ENCODE results near the gene NOCT.
"Not testable (repeated sequence)": the region's sequence is repeated elsewhere in the genome, so short reads cannot be mapped to it uniquely, and the experiment has no call there.

NOCT gene

DNA sequence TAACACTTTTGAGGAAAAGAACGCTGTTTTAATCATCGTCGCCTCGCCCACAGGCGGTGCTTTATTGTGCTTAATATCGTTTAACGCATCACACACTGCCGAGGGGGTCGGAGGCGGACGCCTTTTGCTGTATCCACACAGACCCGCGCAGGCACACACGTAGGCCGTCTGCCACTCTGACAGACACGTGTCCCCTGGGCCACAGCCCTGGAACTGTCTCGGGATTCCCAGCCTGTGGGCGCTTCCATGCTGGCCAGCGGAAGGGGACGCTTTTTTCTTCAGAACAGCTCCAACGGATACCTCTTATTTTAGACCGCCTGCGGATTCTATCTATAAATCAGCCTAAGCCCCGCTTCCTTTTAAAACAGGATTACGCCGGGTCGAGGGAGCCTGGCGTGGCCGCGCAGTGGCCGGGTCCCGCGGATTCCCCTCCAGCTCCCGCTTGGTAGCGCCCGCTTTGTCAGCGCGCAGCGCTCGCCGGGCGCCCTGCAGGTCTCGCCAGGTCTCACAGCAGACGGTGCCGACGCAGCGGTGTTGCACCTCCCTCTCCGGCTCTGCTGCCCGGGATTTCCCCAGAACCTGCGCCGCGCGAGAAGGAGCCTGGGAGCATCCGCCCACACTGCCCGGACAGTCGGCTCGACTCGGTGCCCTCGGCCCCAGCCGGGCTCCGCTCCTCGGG, at the start of gene NOCT:
NOCT (plus strand) TSS at position 513 of the 679 bp plus-strand sequence. CDS start 201 bp downstream, outside the sequence.
- peak; percentile 81 to 89 for DNase-seq (ENCODE audit: low read depth in 2 of 2, low spot score in 1 of 2)

DNA sequence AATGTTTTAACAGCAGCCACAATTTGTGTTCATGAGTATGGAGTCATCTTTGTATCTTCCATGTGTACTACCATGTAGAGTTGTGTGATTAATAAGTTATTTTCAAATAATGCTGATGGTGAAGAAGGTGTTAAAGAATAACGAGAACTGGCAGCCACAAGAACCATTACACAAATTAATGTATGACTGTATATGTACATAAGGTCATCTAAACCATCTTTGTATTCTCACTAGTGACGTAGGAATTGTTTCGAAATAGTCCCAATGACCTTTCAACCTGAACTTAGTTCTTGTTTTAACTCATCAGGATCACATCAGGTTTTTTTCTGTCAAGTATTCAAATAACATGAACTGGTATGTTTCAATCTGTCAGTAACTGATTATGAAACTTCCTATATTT, 48.3 kb upstream of the NOCT start:
- no peak for DNase-seq (ENCODE audit: low read depth in 2 of 2, low spot score in 1 of 2)

GRCh38 chr4:138972956-138973801, 42.4 kb upstream of the NOCT start:
- no peak for DNase-seq (ENCODE audit: low read depth in 2 of 2, low spot score in 1 of 2)

DNA sequence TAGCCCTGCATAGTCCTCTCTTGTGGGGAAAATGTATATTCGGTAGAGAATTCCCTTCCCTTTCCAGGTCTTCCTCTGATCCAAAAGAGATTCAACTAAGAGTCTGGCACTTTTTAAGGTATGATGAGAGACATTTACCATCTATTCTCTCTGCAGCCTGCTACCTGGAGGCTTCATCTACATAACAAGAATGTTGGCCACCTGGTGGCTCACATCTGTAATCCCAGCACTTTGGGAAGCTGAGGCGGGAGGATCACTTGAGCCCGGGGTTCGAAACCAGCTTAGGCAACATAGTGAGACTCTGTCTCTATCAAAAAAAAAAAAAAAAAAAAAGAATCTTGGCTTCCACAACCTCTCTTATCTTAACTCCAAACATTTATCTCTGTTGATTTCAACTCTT, 40.4 kb upstream of the NOCT start:
- DNase-seq (ENCODE audit: low read depth in 2 of 2, low spot score in 1 of 2): no peak

DNA sequence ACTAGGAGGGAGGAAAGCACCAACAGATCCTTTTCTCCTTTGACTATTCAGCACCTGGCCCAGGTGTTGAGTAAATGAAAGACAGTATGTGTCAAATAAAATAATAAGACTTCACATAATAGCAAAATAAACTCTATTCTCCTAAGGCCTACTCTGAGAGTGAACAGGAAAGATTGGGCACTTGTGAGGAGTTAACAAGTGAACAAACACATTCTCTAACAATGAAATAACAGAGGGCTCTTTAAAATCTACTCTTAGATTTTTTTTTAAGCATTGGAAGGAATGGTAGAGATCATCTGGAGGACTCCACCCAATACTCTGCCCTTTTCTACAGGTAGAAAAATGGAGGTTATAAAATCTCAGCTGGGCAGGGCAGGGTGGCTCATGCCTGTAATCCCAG, 39.1 kb upstream of the NOCT start:
- DNase-seq (ENCODE audit: low read depth in 2 of 2, low spot score in 1 of 2): no peak

DNA sequence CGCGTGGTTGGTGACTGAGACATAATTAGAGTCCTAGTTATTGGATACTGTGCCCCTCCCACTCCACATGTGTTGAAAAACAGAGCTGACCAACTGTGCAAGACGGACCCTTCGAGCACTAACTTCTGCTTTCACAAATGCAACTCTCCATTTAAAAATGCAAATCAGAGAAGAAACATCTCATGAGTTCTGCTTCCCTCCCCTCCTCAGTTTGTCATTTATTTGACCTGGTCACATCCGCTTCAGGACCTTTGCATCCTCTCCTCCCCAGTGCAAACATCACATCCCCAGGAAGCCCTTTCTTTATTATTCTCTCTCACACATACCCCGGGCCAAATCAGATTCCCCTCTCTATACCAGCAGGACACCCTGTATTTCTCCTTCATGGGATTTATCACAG, 38.1 kb upstream of the NOCT start:
- no peak for DNase-seq (ENCODE audit: low read depth in 2 of 2, low spot score in 1 of 2)

GRCh38 chr4:138978028-138978585, 37.5 kb upstream of the NOCT start:
- DNase-seq (ENCODE audit: low read depth in 2 of 2, low spot score in 1 of 2): no peak

GRCh38 chr4:138978600-138978999, 37.0 kb upstream of the NOCT start:
- DNase-seq (ENCODE audit: low read depth in 2 of 2, low spot score in 1 of 2): no peak

DNA sequence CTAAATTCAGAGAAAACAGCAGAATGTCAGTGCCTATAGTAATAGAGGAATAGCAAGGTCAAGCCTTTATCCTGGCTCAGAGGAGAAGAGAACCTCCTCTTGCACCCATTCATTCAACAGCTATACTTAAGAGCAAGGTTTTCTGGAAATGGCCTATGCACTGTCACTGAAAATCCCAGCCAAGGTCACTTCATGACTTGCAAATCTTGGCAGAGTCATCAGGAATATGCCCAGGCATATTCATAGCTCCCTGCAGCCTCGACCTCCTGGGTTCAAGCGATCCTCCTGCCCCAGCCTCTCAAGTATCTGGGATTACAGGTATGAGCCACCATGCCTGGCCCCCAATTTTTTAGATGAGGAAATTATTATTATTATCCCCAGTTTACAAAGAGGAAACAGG, 35.8 kb upstream of the NOCT start:
- no peak for DNase-seq (ENCODE audit: low read depth in 2 of 2, low spot score in 1 of 2)

- no peak for DNase-seq (ENCODE audit: low read depth in 2 of 2, low spot score in 1 of 2)
Measured at GRCh38 chr4:138981930-138982390, 33.6 kb upstream of the NOCT start.

DNA sequence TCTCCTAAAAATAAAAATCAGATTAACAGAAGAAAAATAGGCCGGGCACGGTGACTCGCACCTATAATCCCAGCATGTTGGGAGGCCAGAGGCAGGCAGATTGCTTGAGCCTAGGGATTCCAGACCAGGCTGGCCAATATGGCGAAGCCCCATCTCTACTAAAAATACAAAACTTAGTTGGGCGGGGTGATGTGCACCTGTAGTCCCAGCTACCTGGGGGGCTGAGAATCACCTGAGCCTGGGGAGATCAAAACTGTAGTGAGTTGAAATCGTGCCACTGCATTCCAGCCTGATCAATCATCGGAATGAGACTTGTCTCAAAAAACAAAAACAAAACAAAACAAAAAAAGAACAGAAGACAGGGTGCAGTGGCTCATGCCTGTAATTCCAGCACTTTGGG, 32.8 kb upstream of the NOCT start:
- no peak for DNase-seq (ENCODE audit: low read depth in 2 of 2, low spot score in 1 of 2)

GRCh38 chr4:138983690-138984089, 31.9 kb upstream of the NOCT start:
- no peak for DNase-seq (ENCODE audit: low read depth in 2 of 2, low spot score in 1 of 2)

DNA sequence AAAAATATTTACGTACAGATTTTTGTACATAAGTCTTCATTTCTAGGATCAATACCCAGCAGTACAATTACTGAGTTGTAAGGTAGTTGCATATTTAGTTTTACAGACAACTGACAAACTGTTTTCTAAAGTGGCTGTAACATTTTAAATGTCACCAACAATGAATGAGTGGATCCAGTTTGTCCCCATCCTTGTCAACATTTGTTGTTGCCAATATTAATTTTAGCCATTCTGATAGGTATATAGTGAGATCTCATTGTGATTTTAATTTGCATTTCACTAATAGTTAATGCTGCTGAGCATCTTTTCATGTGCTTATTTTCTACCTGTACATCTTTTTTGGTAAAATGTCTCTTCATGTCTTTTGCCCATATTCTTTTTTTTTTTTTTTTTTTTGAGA, 30.9 kb upstream of the NOCT start:
- no peak for DNase-seq (ENCODE audit: low read depth in 2 of 2, low spot score in 1 of 2)

DNA sequence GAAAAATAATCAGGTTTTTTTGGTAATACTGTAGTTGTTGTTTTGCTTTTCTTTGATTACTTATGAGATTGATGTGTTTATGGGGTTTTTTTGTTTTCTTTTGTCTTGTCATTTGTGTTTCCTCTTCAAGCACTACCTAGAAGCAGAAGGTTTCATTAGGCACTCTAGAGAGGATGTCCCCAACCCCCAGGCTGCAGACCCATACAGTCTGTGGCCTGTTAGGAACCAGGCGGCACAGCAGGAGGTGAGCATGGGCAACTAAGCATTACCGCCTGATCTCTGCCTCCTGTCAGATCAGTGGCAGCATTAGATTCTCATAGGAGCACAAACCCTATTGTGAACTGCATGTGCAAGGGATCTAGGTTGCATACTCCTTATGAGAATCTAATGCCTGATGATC, 22.9 kb upstream of the NOCT start:
- no peak for DNase-seq (ENCODE audit: low read depth in 2 of 2, low spot score in 1 of 2)

GRCh38 chr4:138996090-138996489, 19.5 kb upstream of the NOCT start:
- DNase-seq (ENCODE audit: low read depth in 2 of 2, low spot score in 1 of 2): no peak

- no peak for DNase-seq (ENCODE audit: low read depth in 2 of 2, low spot score in 1 of 2)
Measured at GRCh38 chr4:138999666-139000065, 15.9 kb upstream of the NOCT start.

GRCh38 chr4:139000134-139000533, 15.4 kb upstream of the NOCT start:
- DNase-seq (ENCODE audit: low read depth in 2 of 2, low spot score in 1 of 2): not testable (repeated sequence)

GRCh38 chr4:139001430-139001829, 14.2 kb upstream of the NOCT start:
- DNase-seq (ENCODE audit: low read depth in 2 of 2, low spot score in 1 of 2): not testable (repeated sequence)

DNA sequence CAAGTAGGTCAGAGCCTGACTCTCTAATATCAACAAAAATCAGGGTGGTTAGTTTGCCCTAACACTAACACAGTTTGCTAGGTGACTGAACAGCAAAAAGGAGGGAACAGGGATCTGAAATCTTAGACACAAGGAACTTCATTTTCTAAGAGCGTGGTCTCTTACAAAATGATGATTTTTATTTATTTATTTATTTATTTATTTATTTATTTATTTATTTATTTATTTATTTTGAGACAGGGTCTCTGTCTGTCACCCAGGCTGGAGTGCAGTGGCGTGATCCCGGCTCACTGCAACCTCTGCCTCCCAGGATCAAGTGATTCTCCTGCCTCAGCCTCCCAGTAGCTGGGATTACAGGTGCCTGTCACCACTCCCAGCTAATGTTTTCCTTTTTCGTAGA, 11.9 kb upstream of the NOCT start:
- DNase-seq (ENCODE audit: low read depth in 2 of 2, low spot score in 1 of 2): not testable (repeated sequence)

- DNase-seq (ENCODE audit: low read depth in 2 of 2, low spot score in 1 of 2): no peak
Measured at GRCh38 chr4:139005774-139006173, 9.8 kb upstream of the NOCT start.

GRCh38 chr4:139007640-139008039, 7.9 kb upstream of the NOCT start:
- no peak for DNase-seq (ENCODE audit: low read depth in 2 of 2, low spot score in 1 of 2)

DNA sequence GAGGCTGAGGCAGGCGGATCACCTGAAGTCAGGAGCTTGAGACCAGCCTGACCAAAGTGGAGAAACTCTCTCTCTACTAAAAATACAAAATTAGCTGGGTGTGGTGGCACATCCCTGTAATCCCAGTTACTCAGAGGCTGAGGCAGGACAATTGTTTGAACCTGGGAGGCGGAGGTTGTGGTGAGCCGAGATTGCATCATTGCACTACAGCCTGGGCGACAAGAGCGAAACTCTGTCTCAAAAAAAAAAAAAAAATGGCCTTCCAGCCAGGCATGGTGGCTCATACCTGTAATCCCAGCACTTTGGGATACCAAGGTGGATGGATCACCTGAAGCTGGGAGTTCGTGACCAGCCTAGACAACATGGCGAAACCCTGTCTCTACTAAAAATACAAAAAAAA, 7.3 kb upstream of the NOCT start:
- not testable (repeated sequence) for DNase-seq (ENCODE audit: low read depth in 2 of 2, low spot score in 1 of 2)

All from stimulated activated CD8-positive, alpha-beta memory T cell treated with anti-CD3 and anti-CD28 coated beads, Interleukin-4, amount 100 ng/mL, for 4 hours (primary cell).